GM21367 (cell line): ENCODE results near the gene PTPRM.

Experiments used
- ATAC-seq: cut with Tn5 transposase; IDR thresholded peaks from one replicate; pipeline ENCODE4 v1.9.1; 2021; ENCODE audit not compliant: unreplicated experiment

PTPRM gene

DNA sequence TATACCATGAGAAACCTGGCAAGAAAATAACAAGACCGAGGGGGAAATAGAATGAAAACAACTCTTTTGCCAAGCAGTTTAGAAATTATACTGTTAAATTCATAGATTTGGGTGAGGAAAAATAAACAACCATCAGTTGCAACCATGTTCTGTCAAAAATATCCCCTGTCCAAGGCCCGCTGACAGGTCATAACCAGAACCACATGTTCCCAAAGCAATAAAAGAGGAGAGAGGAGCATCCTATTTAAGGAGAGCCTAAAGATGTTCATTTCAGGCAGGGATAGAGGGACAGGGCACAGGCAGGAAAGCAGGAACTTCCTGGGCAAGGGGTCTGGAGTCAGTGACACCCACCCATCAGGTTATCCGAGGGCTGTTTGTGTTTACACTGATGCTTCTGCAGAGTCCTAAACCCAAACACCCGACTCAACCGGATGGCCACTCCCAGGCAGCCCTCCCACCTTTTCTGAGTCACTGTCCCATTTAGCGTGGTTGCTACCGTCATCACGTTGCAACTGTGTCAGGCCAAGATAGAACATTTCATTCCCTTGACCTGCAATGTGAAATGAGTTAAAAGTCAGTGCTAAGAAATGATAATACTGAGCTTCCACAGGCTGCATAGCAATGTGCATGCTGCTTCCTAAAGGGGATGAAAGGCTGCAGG is 573.9 kb downstream of the PTPRM start:
- ATAC-seq: no peak

- ATAC-seq: no peak
Measured at GRCh38 chr18:8142131-8142711, 575.1 kb downstream of the PTPRM start.

DNA sequence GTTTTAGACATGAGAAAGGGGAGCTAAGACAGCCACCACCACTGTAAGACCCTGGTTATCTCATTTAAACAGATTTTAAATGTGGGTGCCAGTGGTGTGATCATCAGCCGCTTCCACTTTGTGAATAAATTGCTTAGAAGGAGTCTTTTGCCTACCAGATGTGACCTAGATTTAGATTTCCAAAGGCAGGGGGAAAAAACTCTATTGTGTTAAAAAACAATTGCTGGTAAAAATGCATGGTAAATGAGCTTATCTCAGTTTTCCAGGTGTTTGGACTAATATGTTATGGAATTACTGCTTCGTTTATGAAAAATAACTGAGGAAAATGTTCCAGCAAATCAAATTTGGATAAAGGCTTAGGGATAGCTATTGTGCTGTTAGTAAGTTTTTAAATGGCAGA is 575.8 kb downstream of the PTPRM start:
- no peak for ATAC-seq

- ATAC-seq: no peak
Measured at GRCh38 chr18:8151181-8151580, 584.1 kb downstream of the PTPRM start.

- no peak for ATAC-seq
Measured at GRCh38 chr18:8153887-8154583, 586.9 kb downstream of the PTPRM start.

- no peak for ATAC-seq
Measured at GRCh38 chr18:8162802-8163201, 595.7 kb downstream of the PTPRM start.

GRCh38 chr18:8163286-8163959 is 596.3 kb downstream of the PTPRM start:
- no peak for ATAC-seq

DNA sequence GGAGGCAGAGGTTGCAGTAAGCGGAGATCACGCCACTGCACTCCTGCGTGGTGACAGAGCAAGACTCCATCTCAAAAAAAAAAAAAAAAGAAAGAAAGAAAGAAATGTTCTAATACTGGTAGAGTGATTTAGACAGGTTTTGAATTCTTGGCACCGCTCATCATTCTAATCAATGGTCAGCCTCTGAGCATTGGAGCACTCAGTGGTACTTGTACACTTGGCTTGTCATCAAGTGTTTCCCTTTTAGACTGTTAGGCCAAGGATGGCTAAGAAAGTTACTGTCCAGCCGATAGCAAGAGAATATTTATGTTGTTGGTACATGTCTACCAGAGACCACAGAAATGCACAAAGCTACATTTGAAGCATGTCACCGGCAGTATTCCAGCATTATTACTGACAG is 598.0 kb downstream of the PTPRM start:
- no peak for ATAC-seq

DNA sequence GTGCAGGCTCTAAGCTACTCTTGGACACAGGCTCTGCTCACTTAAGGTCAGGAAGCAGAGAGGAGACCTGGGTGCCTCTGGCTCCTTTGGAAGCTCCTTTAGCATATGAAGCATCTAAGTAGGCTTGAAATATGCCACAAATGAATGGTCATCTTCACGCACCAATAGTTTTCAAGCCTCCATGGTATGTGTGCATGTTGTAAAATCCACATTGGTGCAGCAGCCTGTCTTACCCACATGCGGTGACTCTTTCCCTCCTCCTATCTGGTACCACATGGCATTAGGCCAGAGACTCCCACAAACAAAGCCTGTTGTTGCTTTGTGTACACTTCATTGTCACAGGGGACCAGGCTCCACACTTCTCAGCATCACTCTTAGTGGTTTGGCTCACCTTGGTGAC is 599.9 kb downstream of the PTPRM start:
- no peak for ATAC-seq

GRCh38 chr18:8167673-8168072 is 600.6 kb downstream of the PTPRM start:
- no peak for ATAC-seq

- no peak for ATAC-seq
Measured at GRCh38 chr18:8169722-8170121, 602.6 kb downstream of the PTPRM start.

DNA sequence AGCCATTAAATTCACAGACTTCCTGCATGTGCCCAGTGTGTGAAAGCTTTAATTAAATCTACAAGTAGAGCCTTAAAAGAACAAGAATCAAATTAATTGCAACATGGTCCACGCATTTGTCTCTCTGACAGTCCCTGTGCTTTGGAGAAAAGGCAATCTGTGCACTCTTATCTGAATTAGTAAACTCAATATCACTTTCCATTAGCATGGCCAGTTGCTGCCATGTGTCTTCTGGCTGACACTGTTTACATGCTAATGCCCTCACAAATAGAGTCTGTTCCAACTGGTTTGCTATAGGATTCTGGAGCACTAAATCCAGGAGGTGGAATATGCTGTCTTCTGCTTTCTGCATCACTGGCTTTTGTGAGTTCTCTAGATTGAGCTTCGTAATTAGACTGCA is 607.7 kb downstream of the PTPRM start:
- ATAC-seq: no peak

DNA sequence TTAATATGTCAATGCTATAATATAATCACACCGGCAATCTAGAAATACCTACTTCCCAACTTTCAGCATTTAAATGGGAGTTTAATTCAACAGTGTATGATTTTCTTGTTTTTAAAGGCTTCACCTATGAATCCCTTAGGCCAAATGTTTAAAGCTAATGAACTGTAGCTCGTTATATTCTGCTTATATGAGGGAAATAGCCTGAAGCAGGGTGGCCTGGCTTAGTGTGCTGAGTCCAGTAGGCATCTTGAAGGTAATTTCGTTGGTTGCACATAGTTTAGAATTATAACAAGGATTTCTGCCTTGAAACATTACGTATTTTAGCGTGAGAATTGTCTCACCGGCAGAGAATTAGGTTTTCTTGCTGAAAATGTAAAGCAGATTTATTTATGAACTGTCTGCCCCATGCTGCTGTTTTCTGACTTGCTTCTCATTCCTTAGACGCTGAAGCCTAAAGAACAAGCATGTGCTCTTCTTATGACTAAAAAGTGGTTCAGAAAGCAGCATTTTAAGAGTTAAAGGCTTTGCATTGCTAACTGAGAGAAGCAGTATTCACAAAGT is 608.5 kb downstream of the PTPRM start:
- no peak for ATAC-seq

GRCh38 chr18:8176109-8176508 is 609.0 kb downstream of the PTPRM start:
- no peak for ATAC-seq

DNA sequence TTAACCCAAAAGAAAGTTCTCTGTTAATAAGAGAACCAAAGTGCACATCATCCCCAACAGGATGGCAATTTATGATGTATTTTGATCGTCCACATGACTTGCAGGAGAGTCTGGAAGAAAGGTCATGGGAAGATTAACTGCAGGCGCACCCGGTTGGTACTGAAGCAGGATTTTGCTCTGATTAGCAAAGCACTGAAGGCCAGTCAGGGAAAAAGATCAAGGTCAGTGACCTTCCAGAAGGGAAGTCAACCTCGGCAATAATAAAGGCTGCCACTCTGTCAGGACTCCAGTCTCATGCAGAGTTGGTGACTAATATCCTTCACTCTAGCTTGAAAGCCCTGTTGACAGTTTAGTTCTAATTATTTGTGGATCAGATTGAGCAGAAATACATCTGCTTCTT is 609.4 kb downstream of the PTPRM start:
- no peak for ATAC-seq

DNA sequence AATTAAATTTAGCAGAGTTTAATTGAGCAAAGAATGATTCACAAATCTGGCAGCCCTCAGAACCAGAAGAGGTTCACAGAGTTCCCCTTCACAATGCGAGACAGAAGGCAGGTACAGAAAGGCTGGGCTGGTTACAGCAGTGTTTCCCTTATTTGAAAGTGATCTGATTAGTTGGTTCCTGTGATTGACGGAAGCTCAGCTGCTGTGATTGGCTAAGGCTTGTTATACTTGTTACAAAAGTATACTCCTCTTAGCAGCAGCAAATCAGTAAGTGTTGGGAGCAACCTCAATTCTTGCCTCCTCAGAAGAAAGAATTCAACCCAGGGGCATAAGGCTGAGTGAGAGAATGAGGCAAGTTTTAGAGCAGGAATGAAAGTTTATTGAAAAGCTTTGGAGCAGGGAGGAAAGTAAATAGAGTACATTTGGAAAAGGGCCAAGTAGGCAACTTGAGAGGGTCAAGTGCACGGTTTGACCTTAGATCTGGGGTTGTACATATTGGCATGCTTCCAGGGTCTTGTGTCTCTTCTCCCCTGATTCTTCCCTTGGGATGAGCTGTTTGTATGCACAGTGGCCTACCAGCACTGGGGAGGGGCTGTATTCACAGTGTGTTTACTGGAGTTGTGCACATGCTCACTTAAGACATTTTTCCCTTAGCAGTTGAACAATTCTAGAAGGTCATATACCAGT is 610.4 kb downstream of the PTPRM start:
- ATAC-seq: no peak

DNA sequence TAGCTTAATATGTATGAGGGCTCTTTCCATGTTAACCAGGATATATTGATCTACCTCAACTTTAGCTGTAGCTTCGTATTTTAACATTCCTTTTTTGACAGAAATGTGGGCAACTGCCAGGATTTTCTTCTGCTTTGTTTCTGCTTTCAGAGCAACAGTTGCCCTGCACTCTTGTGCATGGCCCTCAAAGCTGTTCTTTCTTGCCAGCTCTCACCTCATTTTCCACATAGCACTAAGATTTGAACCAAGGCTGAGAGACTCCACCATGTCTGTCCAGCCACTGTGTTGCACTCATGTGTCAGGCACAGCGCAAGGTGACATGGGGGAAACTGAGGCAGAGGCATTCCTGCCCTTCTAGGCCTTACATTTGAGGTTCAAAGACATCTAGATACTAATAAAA is 619.3 kb downstream of the PTPRM start:
- no peak for ATAC-seq

- ATAC-seq: no peak
Measured at GRCh38 chr18:8188184-8188583, 621.1 kb downstream of the PTPRM start.

DNA sequence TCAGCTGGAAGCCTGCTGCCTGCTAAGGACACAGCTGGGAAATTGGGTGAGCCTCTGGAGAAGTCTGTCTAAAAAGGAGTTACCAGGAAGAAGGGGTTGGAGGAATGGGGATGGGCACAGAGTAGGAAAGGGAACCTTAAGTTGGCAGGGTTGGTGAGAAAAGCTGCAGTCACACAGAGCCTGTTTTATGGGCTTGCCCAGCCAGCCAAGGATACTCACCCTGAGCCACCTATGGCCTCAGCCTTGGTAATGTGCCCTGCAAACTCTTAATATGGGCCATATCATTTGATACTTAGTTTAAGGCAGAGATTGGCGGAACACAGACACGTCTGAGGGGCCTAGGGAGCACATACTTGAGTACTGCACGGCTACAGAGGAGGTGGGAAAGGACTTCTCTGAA is 623.9 kb downstream of the PTPRM start:
- ATAC-seq: no peak

DNA sequence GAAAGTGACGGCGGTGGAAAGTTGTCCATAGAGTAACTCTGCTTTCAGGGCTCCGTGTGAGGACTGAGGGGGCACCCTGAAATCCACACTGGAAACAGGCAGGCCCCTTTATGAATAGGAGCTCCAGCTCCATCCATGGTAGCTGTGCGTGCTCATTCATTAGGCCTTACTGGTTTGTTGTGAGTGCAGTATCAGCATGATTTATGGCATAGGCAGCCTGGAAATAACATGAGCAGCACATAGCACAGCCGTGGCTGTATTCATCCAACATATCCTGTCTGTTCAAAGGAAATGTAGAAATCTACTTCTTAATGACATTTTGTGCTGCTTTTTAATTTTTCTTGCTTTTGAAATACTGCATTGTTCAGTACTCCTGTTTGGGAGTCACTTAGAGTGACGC is 627.3 kb downstream of the PTPRM start:
- ATAC-seq: no peak

- ATAC-seq: no peak
Measured at GRCh38 chr18:8196238-8196637, 629.1 kb downstream of the PTPRM start.
